ENCODE measurements around the gene S100A7A. TPM values are rescaled to one million over a fixed set of nuclear protein-coding genes. Genes with fewer than 3 reads are reported as not detected.

The S100A7A gene
- polyA plus RNA-seq, 3 donors = not detected

GRCh38 chr1:153371231-153371630, 45.1 kb upstream of the S100A7A start:
- peaks cover 62% of the 10 kb centered on the region for H3K79me2 ChIP-seq (ENCODE audit: insufficient read depth, low read length)
- WGBS (ENCODE audit: insufficient coverage) = no CpG with 5 or more reads among the region's 1 CpG
- H3K4me3 Mint-ChIP-seq = no peak overlapping the region

DNA sequence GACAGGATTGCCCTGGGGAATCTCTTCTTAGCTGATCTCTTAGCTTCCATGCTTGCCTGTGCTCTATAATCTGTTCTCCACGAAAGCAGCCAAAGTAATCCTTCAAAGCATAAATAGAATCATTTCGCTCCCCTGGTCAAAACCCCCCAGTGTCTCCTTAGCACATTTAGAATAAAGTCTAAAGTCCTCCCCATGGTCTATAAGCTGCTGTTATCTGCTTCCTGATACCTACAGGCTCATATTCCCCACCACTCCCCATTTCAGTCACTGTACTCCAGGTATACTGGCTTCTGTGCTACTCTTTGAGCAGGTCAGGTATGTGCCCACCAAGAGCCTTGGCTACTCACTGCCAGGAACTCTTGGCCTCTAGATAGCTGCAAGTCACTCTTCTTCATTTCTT, 43.7 kb upstream of the S100A7A start:
- DNase-seq = no peak
- Histone ChIP-seq H3K4me2 (replicated peaks; ENCODE audit: extremely low read depth, low read length, poor library complexity, severe bottlenecking) (no peak overlapping the region), H3K9ac (ENCODE audit: insufficient read depth, low read length, poor library complexity, severe bottlenecking) (no peak overlapping the region), H2AFZ (ENCODE audit: insufficient read depth, low read depth, low read length, poor library complexity, severe bottlenecking) (no peak overlapping the region), H3K4me1 (ENCODE audit: control insufficient read depth in 1 of 2, insufficient read depth in 2 of 2, low read length in 2 of 2) (peaks cover 98 to 100% of the 10 kb centered on the region in 2 donors), H3K36me3 (replicated peaks in 1 of 2; ENCODE audit: control insufficient read depth in 1 of 2, insufficient read depth in 2 of 2, low read length in 2 of 2) (no peaks in the 10 kb centered on the region), H3K79me2 (ENCODE audit: insufficient read depth, low read length) (peaks cover 67% of the 10 kb centered on the region), H3K27me3 (ENCODE audit: control insufficient read depth in 2 of 2, insufficient read depth in 2 of 2, low read length in 2 of 2) (no peaks in the 10 kb centered on the region), H4K20me1 (ENCODE audit: insufficient read depth, low read length) (no peaks in the 10 kb centered on the region), H3K27ac (ENCODE audit: low read depth in 1 of 2, low read length in 2 of 2) (peak overlapping the region in 1 of 2 donors; percentile 66), H3K9me3 (replicated peaks in 1 of 2; ENCODE audit: control insufficient read depth in 1 of 2, insufficient read depth in 1 of 2, low read length in 2 of 2) (no peaks in the 10 kb centered on the region), H3K4me3 (replicated peaks in 1 of 3; ENCODE audit: low read depth in 2 of 3, low read length in 3 of 3) (peak overlapping the region in 1 of 3 experiments; percentile 15)
- H3K36me3 Mint-ChIP-seq = peaks cover 17 to 19% of the 10 kb centered on the region in 2 donors
- peak overlapping the region in 1 of 2 donors; percentile 28 for H3K4me3 Mint-ChIP-seq
- no peaks in the 10 kb centered on the region for H3K27me3 Mint-ChIP-seq (ENCODE audit: low read depth in 3 of 3)
- H3K27ac Mint-ChIP-seq = peak overlapping the region in 5 of 7 donors; percentile 55 to 79 (median 75)
- peaks cover 96% of the 10 kb centered on the region for H3K4me1 Mint-ChIP-seq
- H3K9me3 Mint-ChIP-seq = peaks cover 0 to 6% (median 1%) of the 10 kb centered on the region in 7 donors
- WGBS (ENCODE audit: insufficient coverage) = 100% methylated on average over 2 of the region's 2 CpGs
- TF ChIP-seq, protein P1, sequence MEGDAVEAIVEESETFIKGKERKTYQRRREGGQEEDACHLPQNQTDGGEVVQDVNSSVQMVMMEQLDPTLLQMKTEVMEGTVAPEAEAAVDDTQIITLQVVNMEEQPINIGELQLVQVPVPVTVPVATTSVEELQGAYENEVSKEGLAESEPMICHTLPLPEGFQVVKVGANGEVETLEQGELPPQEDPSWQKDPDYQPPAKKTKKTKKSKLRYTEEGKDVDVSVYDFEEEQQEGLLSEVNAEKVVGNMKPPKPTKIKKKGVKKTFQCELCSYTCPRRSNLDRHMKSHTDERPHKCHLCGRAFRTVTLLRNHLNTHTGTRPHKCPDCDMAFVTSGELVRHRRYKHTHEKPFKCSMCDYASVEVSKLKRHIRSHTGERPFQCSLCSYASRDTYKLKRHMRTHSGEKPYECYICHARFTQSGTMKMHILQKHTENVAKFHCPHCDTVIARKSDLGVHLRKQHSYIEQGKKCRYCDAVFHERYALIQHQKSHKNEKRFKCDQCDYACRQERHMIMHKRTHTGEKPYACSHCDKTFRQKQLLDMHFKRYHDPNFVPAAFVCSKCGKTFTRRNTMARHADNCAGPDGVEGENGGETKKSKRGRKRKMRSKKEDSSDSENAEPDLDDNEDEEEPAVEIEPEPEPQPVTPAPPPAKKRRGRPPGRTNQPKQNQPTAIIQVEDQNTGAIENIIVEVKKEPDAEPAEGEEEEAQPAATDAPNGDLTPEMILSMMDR (IDR thresholded peaks at IDR 0.05) = no peak
- intact Hi-C loops (cut with micrococcal nuclease) = no loop called here

More at GRCh38 chr1:153371231-153371630, 45.1 kb upstream of the S100A7A start:
- peak overlapping the region in 4 of 7 donors; percentile 31 to 68 (median 56) for H3K27ac Mint-ChIP-seq
- H3K4me1 Mint-ChIP-seq = peaks cover 96% of the 10 kb centered on the region
- no peak for DNase-seq
- TF ChIP-seq, protein P1 (IDR thresholded peaks at IDR 0.05) = no peak
- H2AFZ ChIP-seq (ENCODE audit: insufficient read depth, low read depth, low read length, poor library complexity, severe bottlenecking) = no peak overlapping the region
- no peaks in the 10 kb centered on the region for H3K9me3 ChIP-seq (replicated peaks in 1 of 2; ENCODE audit: control insufficient read depth in 1 of 2, insufficient read depth in 1 of 2, low read length in 2 of 2)
- H3K27ac ChIP-seq (ENCODE audit: low read depth in 1 of 2, low read length in 2 of 2) = peak overlapping the region in 1 of 2 donors; percentile 68
- no peaks in the 10 kb centered on the region for H3K27me3 Mint-ChIP-seq (ENCODE audit: low read depth in 3 of 3)
- no peaks in the 10 kb centered on the region for H4K20me1 ChIP-seq (ENCODE audit: insufficient read depth, low read length)
- no peaks in the 10 kb centered on the region for H3K27me3 ChIP-seq (ENCODE audit: control insufficient read depth in 2 of 2, insufficient read depth in 2 of 2, low read length in 2 of 2)
- H3K4me3 ChIP-seq (replicated peaks in 1 of 3; ENCODE audit: low read depth in 2 of 3, low read length in 3 of 3) = peak overlapping the region in 1 of 3 experiments; percentile 0
- peaks cover 0 to 6% (median 1%) of the 10 kb centered on the region in 7 donors for H3K9me3 Mint-ChIP-seq
- intact Hi-C loops (cut with micrococcal nuclease) = no loop called here
- no peaks in the 10 kb centered on the region for H3K36me3 ChIP-seq (replicated peaks in 1 of 2; ENCODE audit: control insufficient read depth in 1 of 2, insufficient read depth in 2 of 2, low read length in 2 of 2)
- H3K9ac ChIP-seq (ENCODE audit: insufficient read depth, low read length, poor library complexity, severe bottlenecking) = no peak overlapping the region
- H3K36me3 Mint-ChIP-seq = peaks cover 17 to 19% of the 10 kb centered on the region in 2 donors
- H3K4me2 ChIP-seq (replicated peaks; ENCODE audit: extremely low read depth, low read length, poor library complexity, severe bottlenecking) = no peak overlapping the region
- peaks cover 98 to 100% of the 10 kb centered on the region in 2 donors for H3K4me1 ChIP-seq (ENCODE audit: control insufficient read depth in 1 of 2, insufficient read depth in 2 of 2, low read length in 2 of 2)

All from CD14-positive monocyte (primary cell).